NCI-H2107 treated with DMSO at 0.1 percent for 48 hours (cell line): Measurements from ENCODE around the gene CRHR2.
A peak's percentile ranks its signal among the peaks of the same experiment; 100 is the strongest.

Source experiments
- DNase-seq: peaks from one replicate; lab custom pipeline; 2025; ENCODE audit not compliant: unreplicated experiment; lab: John Stamatoyannopoulos, UW

Gene CRHR2

DNA sequence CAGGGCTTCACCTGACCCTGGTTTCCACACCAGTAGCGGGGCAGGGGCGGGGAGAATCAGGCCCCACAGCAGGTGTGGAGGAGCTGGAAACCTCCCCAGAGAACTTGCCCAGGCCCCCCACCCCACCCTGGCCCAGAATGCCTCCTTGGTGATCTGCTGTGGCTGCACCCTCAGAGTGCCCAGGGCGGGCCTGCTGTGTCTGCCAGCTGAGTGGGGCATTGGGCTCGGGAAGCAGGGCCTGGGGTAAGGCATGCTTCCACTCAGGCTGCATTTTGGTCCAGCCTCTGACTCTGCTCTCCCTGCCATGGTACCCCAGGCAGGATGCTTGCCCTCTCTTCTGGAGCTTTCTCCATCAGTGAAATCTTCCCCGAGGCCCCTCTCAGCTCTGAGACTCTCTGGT is 1.1 kb upstream of the CRHR2 start:
- no peak for DNase-seq

DNA sequence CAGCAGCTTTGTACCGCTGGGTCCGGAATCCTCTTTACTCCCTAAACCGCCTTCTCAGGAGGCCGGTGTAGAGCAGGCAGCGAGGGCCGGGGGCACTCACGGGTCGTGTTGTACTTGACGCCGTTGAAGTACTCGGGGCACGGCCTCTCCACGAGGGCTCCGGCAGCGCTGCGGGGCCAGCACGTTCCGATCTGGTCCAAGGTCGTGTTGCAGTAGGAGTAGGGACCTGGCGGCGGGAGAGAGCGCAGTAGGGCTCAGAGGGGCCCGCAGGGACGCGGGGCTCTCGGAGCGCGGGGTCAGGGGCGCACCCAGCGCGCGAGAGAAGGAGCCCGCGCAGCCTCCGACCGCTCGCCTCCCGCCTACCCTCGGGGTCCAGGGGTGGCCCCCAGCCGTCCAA is 443 bp downstream of the CRHR2 start:
- no peak for DNase-seq

DNA sequence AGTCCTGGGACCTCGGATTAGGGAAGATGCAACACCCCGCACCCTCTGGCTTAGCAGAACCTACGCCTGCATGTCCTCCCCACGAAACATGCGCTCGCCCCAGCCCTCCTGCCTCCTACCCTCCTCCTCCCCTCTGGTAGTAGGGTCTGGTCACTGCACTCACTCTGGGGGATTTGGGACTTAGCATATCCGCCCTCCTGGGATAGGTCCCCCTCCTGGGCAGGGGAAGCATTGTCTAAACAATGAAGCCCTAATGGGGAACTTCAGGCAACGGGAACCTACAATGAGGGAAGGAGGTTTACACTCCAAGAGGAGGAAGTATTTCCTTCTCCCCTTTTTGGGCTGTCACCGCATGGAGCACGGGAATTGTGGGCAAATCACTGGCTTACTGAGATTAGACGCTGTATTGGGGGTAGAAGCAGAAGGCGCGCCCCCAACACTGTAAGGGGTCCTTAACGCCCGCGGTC is 892 bp downstream of the CRHR2 start:
- no peak for DNase-seq

DNA sequence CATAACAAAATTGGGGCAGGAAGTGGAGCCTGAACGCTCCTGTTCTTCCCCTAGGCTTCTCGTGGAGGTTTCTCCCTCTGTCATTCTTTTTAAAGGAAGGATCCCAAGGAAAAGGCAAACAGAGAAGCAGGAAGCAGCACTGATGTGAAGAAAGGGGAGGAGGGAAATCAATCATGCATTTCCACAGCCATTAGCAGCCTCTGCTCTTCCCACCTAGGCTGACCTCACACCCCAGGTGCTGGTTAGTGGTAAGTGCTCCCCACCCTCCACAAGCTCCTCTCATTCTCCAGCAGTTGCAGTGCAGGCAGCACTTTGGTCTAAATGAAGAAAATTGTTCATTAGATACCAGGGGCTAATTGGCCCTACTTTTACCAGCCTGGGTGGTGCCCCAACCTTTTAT is 2.6 kb downstream of the CRHR2 start:
- DNase-seq, result peak; percentile 32

DNA sequence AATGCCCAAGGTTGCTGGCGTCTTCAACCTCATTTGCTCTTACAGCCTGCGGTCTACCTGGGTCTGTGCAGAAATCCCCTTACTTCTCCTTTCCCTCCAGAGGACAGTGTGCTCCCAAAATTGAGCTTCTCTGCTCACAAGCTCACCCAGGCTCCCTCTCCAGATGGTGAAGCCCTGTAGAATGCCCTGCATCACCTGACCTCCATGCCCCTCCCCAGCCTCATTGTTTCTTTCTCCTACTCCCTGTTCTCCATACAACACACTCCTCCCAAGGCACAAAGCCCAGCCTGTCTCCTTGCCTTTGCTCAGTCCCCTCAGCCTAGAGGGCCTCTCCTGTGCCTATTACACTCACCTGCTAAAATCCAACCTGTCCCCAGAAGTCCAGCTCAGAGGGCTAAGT is 3.5 kb downstream of the CRHR2 start:
- DNase-seq, result peak; percentile 28

DNA sequence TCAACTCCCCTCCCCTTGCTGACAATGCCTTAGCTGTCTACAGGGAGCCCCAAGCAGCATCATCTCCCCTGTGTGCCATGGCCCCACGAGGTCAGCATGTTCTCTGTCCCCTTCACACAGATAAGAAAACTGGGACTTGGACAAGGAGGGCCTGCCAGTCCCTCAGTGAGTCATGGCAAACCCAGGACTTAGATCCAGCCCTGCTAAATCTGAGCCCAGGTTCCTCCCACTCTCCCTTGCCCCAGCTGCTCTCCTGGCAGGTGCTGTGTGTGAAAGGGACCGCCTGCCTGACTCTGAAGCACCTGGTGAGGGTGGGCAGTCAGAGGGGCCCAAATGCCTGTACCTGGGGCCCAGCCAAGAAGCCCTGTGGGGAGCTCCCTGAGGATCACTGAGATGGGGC is 7.4 kb downstream of the CRHR2 start:
- peak; percentile 52 for DNase-seq

DNA sequence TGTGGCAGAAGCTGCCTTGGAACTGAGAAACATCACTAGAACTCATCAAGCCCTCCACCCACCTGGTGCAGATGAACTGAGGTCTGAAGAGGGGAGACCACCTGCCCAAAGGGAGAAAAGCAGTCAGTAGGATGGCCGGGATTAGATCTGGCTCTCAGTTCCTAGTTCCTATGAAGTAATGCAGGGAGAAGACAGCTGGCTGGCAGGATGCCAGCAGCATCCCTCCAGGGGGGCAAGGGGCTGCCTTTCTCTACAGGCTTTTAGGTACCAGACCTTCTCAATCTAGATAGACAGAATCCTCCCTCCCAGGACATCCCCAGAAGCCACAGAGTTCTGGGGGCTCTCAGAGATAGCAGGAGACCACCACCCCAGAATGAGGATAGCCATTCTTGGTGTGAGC is 7.8 kb downstream of the CRHR2 start:
- no peak for DNase-seq

DNA sequence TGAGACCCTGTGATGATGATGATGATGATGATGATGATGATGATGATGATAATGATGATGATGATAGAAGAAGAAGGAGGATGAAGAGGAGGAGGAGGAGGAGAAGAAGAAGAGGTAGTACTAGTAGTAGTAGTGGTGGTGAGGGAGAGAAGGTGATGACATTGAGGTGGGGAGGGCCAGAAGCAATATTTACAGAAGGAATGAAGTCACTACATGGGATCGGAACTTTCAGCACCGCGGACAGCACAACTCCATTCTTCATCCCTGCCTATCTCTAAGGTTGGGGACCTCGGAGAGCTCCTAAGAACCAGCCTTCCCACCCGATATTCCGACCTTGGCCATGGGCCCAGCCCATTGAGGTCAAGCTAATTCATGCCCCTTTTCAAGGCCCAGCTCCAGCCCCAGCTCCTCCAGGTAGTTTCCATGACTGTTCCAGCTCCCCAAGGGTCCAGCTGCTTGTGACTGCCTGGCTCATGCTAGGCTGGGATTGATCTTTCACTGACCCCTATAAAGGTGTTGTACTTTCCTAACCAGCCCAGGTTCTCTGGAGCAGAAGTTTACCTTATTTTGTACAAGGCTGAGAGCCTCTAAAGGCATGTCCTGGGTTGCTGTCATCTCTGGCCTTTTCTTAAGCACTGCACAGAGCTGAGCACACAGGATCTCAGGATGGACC is 10.3 kb downstream of the CRHR2 start:
- DNase-seq, result no peak

DNA sequence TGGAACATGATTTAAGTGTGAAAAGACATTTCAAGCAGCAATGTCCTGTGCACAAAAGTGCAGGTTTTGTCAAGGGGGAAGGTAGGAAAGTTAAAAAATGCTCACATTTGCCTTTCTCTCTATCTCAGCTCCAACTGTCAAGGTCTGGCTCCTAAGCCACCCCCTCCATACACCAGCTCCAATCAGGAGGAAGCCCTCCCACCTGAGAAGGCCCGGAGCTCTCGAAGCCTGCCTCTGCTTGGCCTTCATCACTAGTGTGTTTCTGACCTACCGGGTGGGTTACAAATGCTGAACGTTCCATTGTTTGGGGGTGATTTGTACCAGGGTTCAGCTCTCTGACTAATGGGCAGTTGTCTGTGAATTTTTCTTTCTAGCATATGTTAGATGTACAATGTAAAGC is 14.2 kb downstream of the CRHR2 start:
- DNase-seq, result no peak

DNA sequence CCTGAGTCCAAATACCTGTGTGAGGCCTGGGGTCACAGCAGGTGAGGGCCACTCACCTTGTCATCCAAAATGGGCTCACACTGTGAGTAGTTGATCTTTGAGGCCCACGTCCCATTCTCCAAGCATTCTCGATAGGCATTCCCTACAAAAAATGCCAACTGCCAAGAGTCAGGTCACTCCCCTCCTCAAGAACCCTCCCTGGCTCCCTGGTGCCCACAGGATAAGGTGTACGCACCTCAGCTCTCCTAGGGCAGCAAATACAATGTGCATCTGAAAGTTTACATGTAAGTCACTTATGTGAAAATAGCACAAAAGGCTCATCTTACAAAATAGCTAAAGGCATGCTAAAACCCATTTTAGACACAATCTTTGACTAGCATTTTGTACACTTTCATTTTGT is 15.1 kb downstream of the CRHR2 start:
- no peak for DNase-seq

DNA sequence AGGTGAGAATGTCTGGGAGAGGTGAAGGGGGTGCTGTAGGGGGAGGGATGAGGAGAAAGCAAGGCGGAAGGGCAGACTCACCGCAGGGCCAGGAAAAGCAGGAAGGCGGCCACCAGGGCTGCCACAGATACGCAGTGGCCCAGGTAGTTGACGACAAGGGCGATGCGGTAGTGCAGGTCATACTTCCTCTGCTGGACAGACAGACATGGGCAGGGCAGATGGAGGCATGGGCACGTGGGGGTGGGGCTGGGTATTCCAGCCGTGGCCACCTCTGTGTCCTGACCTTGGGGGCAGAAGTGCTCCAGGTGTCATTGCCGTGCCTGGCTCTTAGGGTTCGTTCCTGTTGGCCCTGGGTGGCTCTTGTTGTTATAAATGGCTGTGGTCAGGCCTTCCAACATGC is 16.8 kb downstream of the CRHR2 start:
- no peak for DNase-seq

DNA sequence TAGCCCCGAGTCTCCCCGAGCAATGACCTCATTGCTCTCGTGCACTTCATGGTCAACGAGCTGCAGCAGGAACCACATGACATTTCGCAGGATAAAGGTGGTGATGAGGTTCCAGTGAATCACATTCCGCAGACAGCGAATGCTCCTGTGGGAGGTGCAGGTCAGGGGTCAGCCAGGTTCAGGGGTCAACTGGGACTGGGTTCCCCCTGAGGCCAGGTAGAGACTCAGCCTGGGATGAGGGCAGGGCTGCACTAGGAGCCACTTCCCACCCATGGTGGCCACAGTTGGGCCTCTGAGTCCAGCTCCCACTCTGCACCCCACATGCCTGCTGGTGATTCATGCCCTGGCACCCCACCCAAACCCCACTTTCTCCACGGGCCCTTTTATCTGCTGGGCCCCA is 17.2 kb downstream of the CRHR2 start:
- no peak for DNase-seq

DNA sequence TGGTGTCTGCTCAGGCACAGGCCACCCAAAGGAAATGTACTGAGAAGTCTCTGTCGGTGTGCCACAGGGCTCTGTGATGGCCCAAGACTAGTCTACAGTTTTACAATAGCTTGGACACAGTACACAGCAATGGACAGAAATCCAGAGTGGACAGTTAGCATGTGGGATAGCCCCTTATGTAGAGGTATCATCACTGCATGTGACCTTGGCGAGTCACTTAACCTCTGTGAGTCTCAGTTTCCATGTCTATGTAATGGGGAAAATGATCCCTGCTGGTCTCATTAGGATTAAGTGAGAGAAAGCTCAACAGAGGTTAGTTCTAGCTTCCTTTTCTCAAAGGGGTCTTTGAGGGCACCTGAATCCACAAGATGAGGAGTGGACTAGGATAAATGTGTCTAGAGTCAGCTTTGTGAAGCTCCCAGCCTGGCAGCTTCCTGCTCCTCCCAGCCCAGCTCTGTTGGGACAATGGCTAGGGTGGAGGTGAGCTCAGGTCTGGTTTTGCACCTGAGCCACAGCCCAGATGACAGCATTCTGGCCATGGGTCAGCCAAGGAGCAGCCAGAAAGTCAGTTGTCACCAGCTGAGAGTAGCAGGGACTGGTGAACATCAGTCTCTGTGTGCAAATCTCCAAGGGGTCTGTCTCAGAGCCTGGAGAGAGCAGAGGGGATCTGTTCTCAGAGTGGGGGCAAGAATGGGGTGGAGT is 17.9 kb downstream of the CRHR2 start:
- DNase-seq, result no peak

DNA sequence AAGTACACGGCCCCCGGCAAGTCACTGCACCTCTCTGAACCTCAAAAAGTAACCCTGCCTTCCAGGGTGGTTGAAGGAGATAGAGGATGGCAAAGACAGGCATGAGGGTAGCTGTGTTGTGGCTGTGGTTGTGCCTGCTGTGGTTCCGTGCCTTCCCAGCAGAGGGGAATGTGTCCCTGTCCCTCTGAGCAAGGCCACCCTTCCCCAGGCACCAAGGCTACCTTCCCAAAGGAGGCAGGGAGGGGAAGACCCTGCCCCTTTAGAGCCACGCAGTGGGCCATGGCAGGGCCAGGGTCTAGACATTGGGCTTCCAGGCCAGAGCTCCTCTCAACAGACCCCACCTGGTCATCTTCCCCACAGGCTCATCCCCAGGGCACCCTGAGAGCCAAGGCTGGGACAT is 18.8 kb downstream of the CRHR2 start:
- no peak for DNase-seq

DNA sequence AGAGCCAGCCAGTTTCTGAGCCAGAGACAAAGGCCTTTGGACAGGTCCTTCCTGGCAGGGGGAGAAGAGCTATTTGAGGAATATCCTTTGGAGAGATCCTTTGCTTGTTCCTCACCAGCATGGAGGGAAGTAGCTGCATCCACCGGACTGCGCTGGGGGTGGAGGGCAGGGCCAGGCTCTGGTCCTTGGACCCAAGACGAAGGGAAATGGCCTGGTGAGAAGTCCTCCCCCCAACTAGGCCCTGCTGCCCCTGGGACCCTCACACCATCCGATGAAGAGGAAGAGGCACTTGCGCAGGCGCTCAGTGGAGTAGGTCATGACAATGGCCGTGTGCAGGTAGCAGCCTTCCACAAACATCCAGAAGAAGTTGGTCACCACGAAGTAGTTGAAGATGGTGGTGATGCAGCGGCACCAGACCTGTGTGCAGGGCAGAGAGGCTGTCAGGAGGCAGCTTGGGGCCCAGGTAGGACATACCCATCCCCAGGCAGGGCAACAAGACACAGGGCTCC is 19.8 kb downstream of the CRHR2 start:
- no peak for DNase-seq

DNA sequence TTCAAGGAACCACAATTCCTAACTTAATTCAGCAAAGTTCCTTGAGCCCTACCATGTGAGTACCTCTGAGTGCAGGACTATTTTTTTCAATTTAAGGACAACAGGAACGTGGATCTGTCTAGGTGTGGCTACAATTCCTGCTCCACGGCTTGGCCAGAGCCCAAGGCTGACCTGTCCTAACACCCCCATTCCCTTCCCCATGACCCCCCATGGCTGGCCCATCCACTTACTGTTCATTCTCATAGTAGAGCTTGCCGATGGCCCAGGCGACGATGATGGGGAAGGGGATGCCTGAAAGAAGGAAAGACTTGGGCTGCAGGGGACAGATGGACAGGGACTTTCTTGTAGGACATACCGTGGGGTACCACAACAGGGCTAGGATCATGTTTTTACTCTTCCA is 20.3 kb downstream of the CRHR2 start:
- DNase-seq, result no peak

DNA sequence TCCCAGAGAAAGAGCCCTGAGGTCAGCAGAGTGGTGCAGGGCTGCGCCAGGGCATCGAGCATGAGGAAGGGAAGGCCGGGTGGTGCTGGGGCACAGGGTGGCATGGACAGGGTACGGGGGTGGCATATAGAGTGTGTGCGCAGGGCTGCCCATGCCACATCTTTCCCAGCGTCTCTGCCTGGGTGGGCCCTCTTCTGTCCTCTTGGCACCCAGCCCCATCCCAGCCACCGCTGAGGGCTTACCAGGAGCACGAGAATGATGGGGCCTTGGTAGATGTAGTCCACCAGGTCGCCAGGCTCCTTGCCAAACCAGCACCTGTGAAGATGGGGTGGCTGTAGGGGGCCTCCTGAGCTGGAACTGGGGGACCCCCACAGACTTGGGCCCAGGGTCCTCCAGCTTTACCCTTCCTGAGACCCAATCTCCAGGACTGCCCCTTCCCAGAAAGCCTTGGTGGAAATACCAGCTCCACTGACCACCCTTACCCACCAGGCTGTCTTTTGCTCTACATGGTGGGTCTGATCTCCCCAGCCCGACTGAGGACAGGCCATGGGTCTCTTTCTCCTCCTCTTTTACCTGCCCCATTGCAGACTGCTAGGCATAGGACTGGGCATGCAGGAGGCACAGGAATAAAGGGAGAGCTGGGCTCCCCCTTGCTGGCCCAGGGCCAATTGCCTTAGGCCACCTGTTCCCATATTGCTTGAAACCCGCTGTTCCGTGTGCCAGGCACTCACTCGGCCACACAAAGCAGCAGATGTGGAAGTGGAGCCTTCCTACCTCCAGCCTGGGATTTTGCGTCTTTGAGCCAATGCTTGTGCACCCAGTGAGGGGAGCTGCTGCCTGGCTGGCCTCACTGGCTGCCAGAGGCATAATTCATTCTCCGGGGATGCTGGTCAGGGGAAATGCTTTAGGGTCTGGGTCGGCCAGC is 21.7 kb downstream of the CRHR2 start:
- peak; percentile 90 for DNase-seq

DNA sequence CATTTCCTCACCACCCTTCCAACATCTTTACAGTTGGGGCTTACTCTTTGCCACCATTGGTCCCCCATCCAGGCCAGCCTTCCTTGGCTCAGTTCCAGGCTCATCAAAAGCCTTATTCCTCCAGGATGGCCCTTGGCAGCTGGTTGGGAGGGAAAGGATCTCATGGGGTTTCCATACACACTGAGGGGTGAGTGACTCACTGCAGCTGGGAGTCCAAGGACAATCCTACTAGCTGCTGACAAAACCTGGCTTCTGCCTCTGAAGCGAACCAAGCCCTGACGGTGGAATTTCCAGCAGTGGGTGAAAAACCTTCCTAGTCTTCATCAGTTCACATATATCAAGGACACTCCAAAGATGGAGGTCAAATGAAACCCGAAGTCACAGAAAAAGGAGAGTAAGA is 22.9 kb downstream of the CRHR2 start:
- peak; percentile 12 for DNase-seq

DNA sequence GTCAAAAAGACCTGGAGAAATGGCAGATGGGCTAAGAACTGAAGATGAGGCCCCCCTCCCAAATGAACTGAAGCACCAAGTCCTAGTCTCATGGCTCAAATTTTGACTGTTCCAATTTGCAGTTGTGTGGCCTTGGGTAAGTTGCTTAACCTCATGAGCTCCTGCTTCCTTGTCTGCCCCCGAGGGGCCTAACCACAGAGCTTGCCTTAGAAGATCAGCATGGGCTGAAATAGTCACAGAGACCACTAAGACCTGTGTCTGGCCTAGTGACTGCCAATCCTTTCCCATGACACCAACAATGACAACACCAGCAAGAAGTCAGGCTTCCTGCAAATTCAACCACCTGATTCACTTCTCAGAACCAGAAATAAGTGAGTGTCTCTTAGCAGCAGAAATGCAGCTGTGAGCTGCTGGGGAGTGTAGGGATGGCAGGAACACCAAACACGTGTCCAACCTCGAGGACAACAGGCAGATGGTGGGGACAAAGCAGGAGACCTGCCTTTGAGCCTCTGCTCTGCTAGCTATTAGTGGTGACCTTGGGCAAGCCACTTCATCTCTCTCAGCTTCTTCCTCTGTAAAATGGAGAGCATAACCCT is 23.7 kb downstream of the CRHR2 start:
- DNase-seq, result no peak

DNA sequence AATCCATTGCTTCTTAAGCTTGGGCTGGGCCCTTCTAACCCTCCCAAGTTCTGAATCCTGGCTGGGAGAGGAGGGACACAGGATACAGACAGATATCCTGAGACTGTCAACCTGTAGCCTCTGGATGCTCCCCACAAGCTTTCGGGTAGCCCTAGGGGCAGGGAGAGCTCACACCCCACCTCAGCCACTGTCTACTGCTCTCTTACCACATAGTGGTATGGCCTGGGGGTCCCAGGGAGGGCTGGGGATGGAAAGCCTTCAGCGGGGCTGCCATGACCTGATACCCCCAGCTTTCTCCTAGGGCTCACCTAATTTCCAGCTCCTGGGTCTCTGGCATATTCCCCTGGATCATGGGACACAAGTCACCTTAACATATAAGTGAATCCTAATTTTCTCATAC is 25.1 kb downstream of the CRHR2 start:
- no peak for DNase-seq
